SK-N-SH (cell line): ENCODE data around the gene HBEGF. TPM values are rescaled to one million over a fixed set of nuclear protein-coding genes. Genes with fewer than 3 reads are reported as not detected.

ENCODE experiments used
- CTCF ChIA-PET: fragments of 300-600, 350-600 bp; formaldehyde crosslinking; extraction: SDS; loops from one replicate; lab custom pipeline; 2021; lab: Yijun Ruan, JAX
- POLR2A ChIA-PET: fragments of 350-600 bp; sonication (Branson Sonifier 250); formaldehyde crosslinking; extraction: SDS; loops from one replicate; lab custom pipeline; 2020; ENCODE audit warnings: antibody characterized with exemption, inconsistent platforms; lab: Yijun Ruan, JAX
- DNase-seq: peaks from one replicate; pipeline ENCODE4 v3.0.0; 2012
- H2AFZ ChIP-seq: fragments of 200-600 bp; sonication (generic); 2 replicates; pipeline ENCODE4 v1.8.1; 2016; ENCODE audit warnings: antibody characterized with exemption, mild to moderate bottlenecking, low read depth
- H3F3A ChIP-seq: fragments of 200-600 bp; sonication (generic); replicated peaks from 2 replicates; pipeline ENCODE3; 2016; ENCODE audit warnings: antibody characterized with exemption, mild to moderate bottlenecking; ENCODE audit not compliant: insufficient read depth
- H3K27ac ChIP-seq, 2 experiments: fragments of 200-500 bp in 1 of 2; fragments of 200-600 bp in 1 of 2; sonication (Bioruptor generic) in 1 of 2; sonication (generic), shearing (Covaris generic) in 1 of 2; 2 replicates each; pipeline versions ENCODE4 v1.5.1 to v1.6.1; 2014 to 2016; ENCODE audit warnings: low read depth in 2 of 2, inconsistent platforms in 1 of 2, low read length in 1 of 2, mild to moderate bottlenecking in 1 of 2, mixed read lengths in 1 of 2
- H3K27me3 ChIP-seq: fragments of 200-600 bp; sonication (generic), shearing (Covaris generic); 2 replicates; pipeline ENCODE4 v1.6.1; 2016; ENCODE audit warnings: mixed run types; ENCODE audit not compliant: insufficient read depth
- H3K36me3 ChIP-seq, 2 experiments: fragments of 200-500 bp in 1 of 2; fragments of 200-600 bp in 1 of 2; sonication (Bioruptor generic) in 1 of 2; sonication (generic) in 1 of 2; replicated peaks in 1 of 2; 2 replicates each; pipeline versions ENCODE3 to v1.5.1; 2014 to 2016; ENCODE audit warnings: low read length in 1 of 2, mild to moderate bottlenecking in 1 of 2; ENCODE audit not compliant: insufficient read depth in 2 of 2, control insufficient read depth in 1 of 2
- H3K4me1 ChIP-seq, 2 experiments: fragments of 200-500 bp in 1 of 2; fragments of 200-600 bp in 1 of 2; sonication (Bioruptor generic) in 1 of 2; sonication (generic), shearing (Covaris generic) in 1 of 2; 2 replicates each; pipeline versions ENCODE4 v1.5.1 to v1.6.1; 2014 to 2016; ENCODE audit warnings: low read depth in 1 of 2, low read length in 1 of 2, mixed run types in 1 of 2; ENCODE audit not compliant: insufficient read depth in 2 of 2, control insufficient read depth in 1 of 2
- H3K4me2 ChIP-seq: fragments of 200-600 bp; sonication (generic), shearing (Covaris generic); 2 replicates; pipeline ENCODE4 v1.6.1; 2017; ENCODE audit warnings: mixed run types
- H3K4me3 ChIP-seq, 2 experiments: fragments of 200-500 bp in 1 of 2; fragments of 200-600 bp in 1 of 2; sonication (Bioruptor generic) in 1 of 2; sonication (generic), shearing (Covaris generic) in 1 of 2; 2 replicates each; pipeline versions ENCODE4 v1.5.1 to v1.8.1; 2014 to 2016; ENCODE audit warnings: low read depth in 2 of 2, inconsistent platforms in 1 of 2, low read length in 1 of 2, mild to moderate bottlenecking in 1 of 2, mixed read lengths in 1 of 2, moderate library complexity in 1 of 2
- H3K79me2 ChIP-seq: fragments of 200-600 bp; sonication (generic); 2 replicates; pipeline ENCODE4 v1.8.1; 2017; ENCODE audit warnings: mild to moderate bottlenecking; ENCODE audit not compliant: insufficient read depth
- H3K9ac ChIP-seq: fragments of 200-600 bp; sonication (generic); 2 replicates; pipeline ENCODE4 v1.6.1; 2017; ENCODE audit warnings: mixed run types
- H3K9me2 ChIP-seq: fragments of 200-600 bp; sonication (generic); 2 replicates; pipeline ENCODE4 v1.6.1; 2017; ENCODE audit warnings: mixed run types
- H3K9me3 ChIP-seq: fragments of 200-600 bp; sonication (generic); 2 replicates; pipeline ENCODE4 v1.6.1; 2017; ENCODE audit warnings: mixed run types, mild to moderate bottlenecking, moderate library complexity
- H4K20me1 ChIP-seq: fragments of 200-600 bp; sonication (generic); 2 replicates; pipeline ENCODE4 v1.6.1; 2017; ENCODE audit warnings: mild to moderate bottlenecking, mixed run types; ENCODE audit not compliant: insufficient read depth
- ELF1 ChIP-seq: IDR thresholded peaks from 2 replicates; pipeline ENCODE4 v1.4.0; 2012
- EP300 ChIP-seq, 2 experiments: IDR thresholded peaks; 2 replicates each; pipeline versions ENCODE4 v1.4.0 to v1.6.1; 2012; ENCODE audit warnings: borderline replicate concordance in 1 of 2, low read depth in 1 of 2, low read length in 1 of 2
- EZH2phosphoT487 ChIP-seq: fragments of 200-600 bp; sonication (generic); IDR thresholded peaks from 2 replicates; pipeline ENCODE4 v1.6.1; 2017; ENCODE audit warnings: low read depth, mixed run types, mild to moderate bottlenecking, antibody characterized with exemption, moderate library complexity, borderline replicate concordance
- GABPA ChIP-seq: IDR thresholded peaks from 2 replicates; pipeline ENCODE4 v1.4.0; 2012; ENCODE audit warnings: low read depth, mild to moderate bottlenecking
- JUND ChIP-seq: IDR thresholded peaks from 2 replicates; pipeline ENCODE4 v1.4.0; 2012
- MAX ChIP-seq: IDR thresholded peaks from 2 replicates; pipeline ENCODE4 v1.4.0; 2012; ENCODE audit warnings: low read depth
- MXI1 ChIP-seq: IDR thresholded peaks from 2 replicates; pipeline ENCODE4 v1.6.1; 2012; ENCODE audit warnings: mild to moderate bottlenecking, low read depth, low read length, improper control_type of control experiment
- NFIC ChIP-seq: IDR thresholded peaks from 2 replicates; pipeline ENCODE4 v1.4.0; 2012; ENCODE audit warnings: borderline replicate concordance
- POLR2AphosphoS5 ChIP-seq: IDR thresholded peaks from 2 replicates; pipeline ENCODE4 v1.6.1; 2012; ENCODE audit warnings: low read depth, low read length
- SMC3 ChIP-seq: IDR thresholded peaks from 2 replicates; pipeline ENCODE4 v1.6.1; 2012; ENCODE audit warnings: low read depth, low read length, improper control_type of control experiment
- TCF12 ChIP-seq: IDR thresholded peaks from 2 replicates; pipeline ENCODE4 v1.4.0; 2012
- YY1 ChIP-seq: IDR thresholded peaks from 2 replicates; pipeline ENCODE4 v1.4.0; 2012; ENCODE audit warnings: low read depth, mild to moderate bottlenecking
- ZBTB33 ChIP-seq: IDR thresholded peaks from 2 replicates; pipeline ENCODE4 v1.4.0; 2012; ENCODE audit warnings: low read depth, borderline replicate concordance
- WGBS: methylation state at CpG from one replicate; pipeline ENCODE4 v1.1.6; 2017; ENCODE audit warnings: low lambda C conversion rate; 5-methylcytosine and 5-hydroxymethylcytosine counted together
- polyA plus RNA-seq, 3 experiments: library from polyadenylated mRNA; depleted of rRNA; stranded (reverse); fragments of >200 nt; gene quantifications; 2 replicates each; pipeline ENCODE4 v1.2.3, GENCODE V29; 2012
- TF ChIP-seq, protein P1 (sequence below): fragments of 150-350 bp; IDR thresholded peaks from 2 replicates; pipeline ENCODE4 v1.6.1; 2017; ENCODE audit warnings: antibody characterized with exemption, low read length, low read depth, borderline replicate concordance
- TF ChIP-seq, protein P2 (sequence below): IDR thresholded peaks from 2 replicates; pipeline ENCODE4 v1.4.0; 2012; ENCODE audit warnings: low read depth, borderline replicate concordance
- TF ChIP-seq, protein P3 (sequence below): fragments of 200-600 bp; sonication (generic); IDR thresholded peaks from 2 replicates; pipeline ENCODE4 v1.6.1; 2017; ENCODE audit warnings: antibody characterized with exemption, mild to moderate bottlenecking, moderate library complexity
- TF ChIP-seq, protein P4 (sequence below): IDR thresholded peaks from 2 replicates; pipeline ENCODE4; 2012

Gene HBEGF
- polyA plus RNA-seq, 1 of the 3 experiments (the other 2 are of a cell fraction) = 59.8 TPM

DNA sequence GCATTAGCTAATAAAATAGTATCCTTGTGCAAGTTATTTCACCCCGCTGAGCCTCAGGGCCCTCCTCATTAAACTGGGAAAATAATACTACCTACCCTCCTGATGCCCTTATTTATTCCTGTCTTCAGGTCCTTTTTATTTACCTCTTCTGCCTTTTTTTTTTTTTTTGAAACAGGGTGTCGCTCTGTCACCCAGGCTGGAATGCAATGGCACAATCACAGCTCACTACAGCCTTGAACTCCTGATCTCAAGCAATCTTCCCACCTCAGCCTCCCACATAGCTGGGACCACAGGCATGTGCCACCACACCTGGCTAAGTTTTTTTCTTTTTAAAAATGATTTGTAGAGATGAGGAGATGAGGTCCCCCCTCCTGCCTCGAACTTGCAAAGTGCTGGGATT, 20.9 kb downstream of the HBEGF start:
- no peak overlapping the region for H3K4me3 ChIP-seq
- no peaks in the 10 kb centered on the region for H3K9me3 ChIP-seq
- no peaks in the 10 kb centered on the region for H3K27me3 ChIP-seq
- H3K27ac ChIP-seq = peak overlapping the region in 1 of 2 experiments; percentile 94; a peak in 1 of 4 replicates
- POLR2A ChIA-PET = no interaction called here
- H3K9ac ChIP-seq = no peak overlapping the region
- H4K20me1 ChIP-seq = no peaks in the 10 kb centered on the region
- H3K4me2 ChIP-seq = no peak overlapping the region
- no peaks in the 10 kb centered on the region for H3K9me2 ChIP-seq
- WGBS = 86% methylated on average over 3 of the region's 3 CpGs
- H3K36me3 ChIP-seq = no peaks in the 10 kb centered on the region
- peaks cover 6% of the 10 kb centered on the region for H3F3A ChIP-seq
- no peaks in the 10 kb centered on the region for H3K79me2 ChIP-seq
- DNase-seq = no peak
- H3K4me1 ChIP-seq = peaks cover 7 to 41% of the 10 kb centered on the region in 2 experiments; a peak in 3 of 4 replicates
- TF ChIP-seq ELF1 = no peak
- TF ChIP-seq, protein P1, sequence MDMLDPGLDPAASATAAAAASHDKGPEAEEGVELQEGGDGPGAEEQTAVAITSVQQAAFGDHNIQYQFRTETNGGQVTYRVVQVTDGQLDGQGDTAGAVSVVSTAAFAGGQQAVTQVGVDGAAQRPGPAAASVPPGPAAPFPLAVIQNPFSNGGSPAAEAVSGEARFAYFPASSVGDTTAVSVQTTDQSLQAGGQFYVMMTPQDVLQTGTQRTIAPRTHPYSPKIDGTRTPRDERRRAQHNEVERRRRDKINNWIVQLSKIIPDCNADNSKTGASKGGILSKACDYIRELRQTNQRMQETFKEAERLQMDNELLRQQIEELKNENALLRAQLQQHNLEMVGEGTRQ = no peak
- TF ChIP-seq MXI1 = no peak
- TF ChIP-seq, protein P2, sequence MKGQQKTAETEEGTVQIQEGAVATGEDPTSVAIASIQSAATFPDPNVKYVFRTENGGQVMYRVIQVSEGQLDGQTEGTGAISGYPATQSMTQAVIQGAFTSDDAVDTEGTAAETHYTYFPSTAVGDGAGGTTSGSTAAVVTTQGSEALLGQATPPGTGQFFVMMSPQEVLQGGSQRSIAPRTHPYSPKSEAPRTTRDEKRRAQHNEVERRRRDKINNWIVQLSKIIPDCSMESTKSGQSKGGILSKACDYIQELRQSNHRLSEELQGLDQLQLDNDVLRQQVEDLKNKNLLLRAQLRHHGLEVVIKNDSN = no peak
- no peak for TF ChIP-seq YY1
- no peak for TF ChIP-seq SMC3
- H2AFZ ChIP-seq = no peak overlapping the region
- CTCF ChIA-PET = interaction anchor here (1.4 to 1.7 kb wide), 2 partner anchors 21 to 27 kb away, joined by 4 to 9 read pairs; partner anchors contain the start of gene HBEGF

DNA sequence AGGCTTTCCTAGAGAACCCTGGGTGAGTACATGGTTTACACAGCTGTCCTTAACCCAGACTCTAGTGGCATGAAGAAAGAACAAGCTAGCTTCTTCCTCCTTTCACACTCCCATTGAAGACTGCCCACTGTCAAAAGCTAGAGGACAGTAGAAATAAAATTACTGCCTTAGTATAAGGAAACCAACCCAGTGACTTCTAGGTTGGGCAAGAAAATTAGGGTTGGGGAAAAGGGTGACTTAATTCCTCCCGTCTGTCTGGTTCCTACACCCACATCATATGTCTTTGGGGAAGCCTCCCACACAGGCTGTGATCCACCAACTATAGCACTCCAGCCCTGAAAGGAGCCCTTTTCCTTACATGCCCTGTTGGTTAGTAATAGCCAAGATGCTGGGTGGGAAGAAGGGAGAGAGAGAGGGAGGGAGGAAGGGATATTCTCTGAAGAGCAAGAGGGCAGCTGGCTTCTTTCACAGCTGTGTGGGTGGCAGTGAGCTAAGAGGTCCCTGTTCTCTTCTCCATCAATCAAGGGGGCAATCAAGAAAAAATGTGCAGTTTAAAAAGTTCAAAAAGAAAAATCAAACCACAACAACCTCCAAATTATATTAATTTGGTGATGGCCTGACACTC, 21.7 kb downstream of the HBEGF start:
- ChIA-PET CTCF (interaction anchor here (1.4 to 1.7 kb wide), 2 partner anchors 21 to 28 kb away, joined by 4 to 9 read pairs; partner anchors contain the start of gene HBEGF), POLR2A (no interaction called here)
- no peaks in the 10 kb centered on the region for H4K20me1 ChIP-seq
- H3K9me3 ChIP-seq = no peaks in the 10 kb centered on the region
- 40% methylated on average over 1 of the region's 1 CpG for WGBS
- H3K4me3 ChIP-seq = no peak overlapping the region
- peaks cover 8% of the 10 kb centered on the region for H3F3A ChIP-seq
- DNase-seq = no peak
- peaks cover 7 to 40% of the 10 kb centered on the region in 2 experiments; a peak in 3 of 4 replicates for H3K4me1 ChIP-seq
- peak overlapping the region in 1 of 2 experiments; percentile 94; a peak in 2 of 4 replicates for H3K27ac ChIP-seq
- H2AFZ ChIP-seq = no peak overlapping the region
- no peak overlapping the region for H3K9ac ChIP-seq
- H3K36me3 ChIP-seq = no peaks in the 10 kb centered on the region
- no peak overlapping the region for H3K4me2 ChIP-seq
- no peaks in the 10 kb centered on the region for H3K9me2 ChIP-seq
- H3K27me3 ChIP-seq = no peaks in the 10 kb centered on the region
- H3K79me2 ChIP-seq = no peaks in the 10 kb centered on the region
- TF ChIP-seq NFIC = no peak
- TF ChIP-seq, protein P3, sequence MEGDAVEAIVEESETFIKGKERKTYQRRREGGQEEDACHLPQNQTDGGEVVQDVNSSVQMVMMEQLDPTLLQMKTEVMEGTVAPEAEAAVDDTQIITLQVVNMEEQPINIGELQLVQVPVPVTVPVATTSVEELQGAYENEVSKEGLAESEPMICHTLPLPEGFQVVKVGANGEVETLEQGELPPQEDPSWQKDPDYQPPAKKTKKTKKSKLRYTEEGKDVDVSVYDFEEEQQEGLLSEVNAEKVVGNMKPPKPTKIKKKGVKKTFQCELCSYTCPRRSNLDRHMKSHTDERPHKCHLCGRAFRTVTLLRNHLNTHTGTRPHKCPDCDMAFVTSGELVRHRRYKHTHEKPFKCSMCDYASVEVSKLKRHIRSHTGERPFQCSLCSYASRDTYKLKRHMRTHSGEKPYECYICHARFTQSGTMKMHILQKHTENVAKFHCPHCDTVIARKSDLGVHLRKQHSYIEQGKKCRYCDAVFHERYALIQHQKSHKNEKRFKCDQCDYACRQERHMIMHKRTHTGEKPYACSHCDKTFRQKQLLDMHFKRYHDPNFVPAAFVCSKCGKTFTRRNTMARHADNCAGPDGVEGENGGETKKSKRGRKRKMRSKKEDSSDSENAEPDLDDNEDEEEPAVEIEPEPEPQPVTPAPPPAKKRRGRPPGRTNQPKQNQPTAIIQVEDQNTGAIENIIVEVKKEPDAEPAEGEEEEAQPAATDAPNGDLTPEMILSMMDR = no peak
- no peak for TF ChIP-seq EZH2phosphoT487
- TF ChIP-seq, protein P1 = no peak
- TF ChIP-seq ZBTB33 = no peak
- TF ChIP-seq JUND = no peak
- 0 out of 4 replicates have a peak, but pooled peaks of 1 of the 2 experiments have one; percentile 11 for TF ChIP-seq EP300 (IDR thresholded peaks at IDR 0.05; ENCODE audit: borderline replicate concordance in 1 of 2, low read depth in 1 of 2, low read length in 1 of 2)
- TF ChIP-seq, protein P4, sequence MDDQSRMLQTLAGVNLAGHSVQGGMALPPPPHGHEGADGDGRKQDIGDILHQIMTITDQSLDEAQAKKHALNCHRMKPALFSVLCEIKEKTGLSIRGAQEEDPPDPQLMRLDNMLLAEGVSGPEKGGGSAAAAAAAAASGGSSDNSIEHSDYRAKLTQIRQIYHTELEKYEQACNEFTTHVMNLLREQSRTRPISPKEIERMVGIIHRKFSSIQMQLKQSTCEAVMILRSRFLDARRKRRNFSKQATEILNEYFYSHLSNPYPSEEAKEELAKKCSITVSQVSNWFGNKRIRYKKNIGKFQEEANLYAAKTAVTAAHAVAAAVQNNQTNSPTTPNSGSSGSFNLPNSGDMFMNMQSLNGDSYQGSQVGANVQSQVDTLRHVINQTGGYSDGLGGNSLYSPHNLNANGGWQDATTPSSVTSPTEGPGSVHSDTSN = peak; percentile 38
- no peak for TF ChIP-seq MAX
- TF ChIP-seq POLR2AphosphoS5 = no peak
- no peak for TF ChIP-seq GABPA
- TF ChIP-seq TCF12 = peak; percentile 59; the same call in 1 of the 2 replicates
- TF ChIP-seq, protein P2 = no peak
